ENCODE measurements around the gene PCNX1.
"Not testable (repeated sequence)": the region's sequence is repeated elsewhere in the genome, so short reads cannot be mapped to it uniquely, and the experiment has no call there.

PCNX1 gene

GRCh38 chr14:71022012-71022869 lies 115.0 kb downstream of the PCNX1 start:
- no peak for DNase-seq

- no peak for DNase-seq
These were observed 115.7 kb downstream of the PCNX1 start for GRCh38 chr14:71022939-71023338.

- DNase-seq: no peak
These were observed 122.0 kb downstream of the PCNX1 start for GRCh38 chr14:71029236-71029781.

GRCh38 chr14:71031000-71031399 lies 123.7 kb downstream of the PCNX1 start:
- DNase-seq: no peak

GRCh38 chr14:71036433-71036832 lies 129.2 kb downstream of the PCNX1 start:
- DNase-seq: no peak

- no peak for DNase-seq
These were observed 141.1 kb downstream of the PCNX1 start for GRCh38 chr14:71048393-71048792.

- no peak for DNase-seq
These were observed 142.3 kb downstream of the PCNX1 start for GRCh38 chr14:71049435-71050133.

- peak; percentile 21 to 23 for DNase-seq
These were observed 143.1 kb downstream of the PCNX1 start for GRCh38 chr14:71050227-71050823.

GRCh38 chr14:71054706-71055105 lies 147.4 kb downstream of the PCNX1 start:
- DNase-seq: no peak

GRCh38 chr14:71056168-71056567 lies 148.9 kb downstream of the PCNX1 start:
- no peak for DNase-seq

GRCh38 chr14:71060274-71060673 lies 153.0 kb downstream of the PCNX1 start:
- no peak for DNase-seq

- DNase-seq: no peak
These were observed 153.7 kb downstream of the PCNX1 start for GRCh38 chr14:71060825-71061455.

- no peak for DNase-seq
These were observed 154.2 kb downstream of the PCNX1 start for GRCh38 chr14:71061458-71061857.

- DNase-seq: no peak
These were observed 155.5 kb downstream of the PCNX1 start for GRCh38 chr14:71062581-71063303.

GRCh38 chr14:71063351-71063750 lies 156.1 kb downstream of the PCNX1 start:
- no peak for DNase-seq

GRCh38 chr14:71064747-71065146 lies 157.5 kb downstream of the PCNX1 start:
- DNase-seq: not testable (repeated sequence)

- DNase-seq: no peak
These were observed 162.9 kb downstream of the PCNX1 start for GRCh38 chr14:71070169-71070568.

GRCh38 chr14:71071042-71071441 lies 163.8 kb downstream of the PCNX1 start:
- no peak for DNase-seq

- DNase-seq: no peak
These were observed 169.3 kb downstream of the PCNX1 start for GRCh38 chr14:71076462-71077092.

- no peak for DNase-seq
These were observed 171.2 kb downstream of the PCNX1 start for GRCh38 chr14:71078500-71078899.

- no peak for DNase-seq
These were observed 179.3 kb downstream of the PCNX1 start for GRCh38 chr14:71086567-71086966.

- DNase-seq: no peak
These were observed 182.7 kb downstream of the PCNX1 start for GRCh38 chr14:71089971-71090370.

Measured in AML-193 (cell line).